ENCODE results near the gene NOTCH3.
A peak's percentile ranks its signal among the peaks of the same experiment; 100 is the strongest.

The NOTCH3 gene

DNA sequence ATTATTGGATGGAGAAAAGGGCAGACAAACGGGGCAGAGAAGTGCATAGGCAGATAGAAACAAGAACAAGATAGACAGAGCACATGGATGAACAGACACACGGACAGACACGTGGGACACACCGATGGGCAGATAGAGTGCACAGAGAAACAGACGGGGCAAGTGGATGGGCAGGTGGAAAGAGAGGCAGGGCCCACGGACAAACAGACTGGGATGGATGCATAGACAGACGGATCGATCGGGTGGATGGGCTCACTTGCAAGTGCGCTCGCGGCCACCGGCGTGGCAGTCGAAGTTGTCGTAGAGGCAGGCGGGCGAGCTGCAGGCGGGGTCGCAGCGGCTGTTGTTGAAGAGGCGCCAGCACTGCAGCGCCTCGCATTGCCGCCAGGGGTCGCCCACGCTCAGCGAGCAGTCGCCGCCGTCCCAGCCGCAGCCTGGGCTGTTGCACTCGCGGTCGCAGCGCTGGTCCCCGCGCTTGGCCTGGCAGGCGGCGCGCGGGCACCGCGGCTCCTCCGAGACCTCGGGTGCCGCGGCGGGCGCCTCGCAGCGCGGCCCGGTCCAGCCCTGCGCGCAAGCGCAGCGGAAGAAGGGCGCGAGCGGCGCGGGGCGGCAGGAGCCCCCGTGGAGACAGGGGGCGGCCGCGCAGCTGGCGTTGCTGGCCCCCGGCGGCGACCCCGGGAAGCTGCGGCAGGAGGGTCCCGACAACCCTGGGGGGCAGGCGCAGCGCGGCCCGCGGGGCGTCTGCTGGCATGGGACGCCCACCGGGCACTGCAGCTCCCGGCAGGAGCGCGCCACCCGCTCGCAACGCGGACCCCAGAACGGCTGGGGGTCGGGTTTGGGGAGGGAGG lies 23.3 kb downstream of the NOTCH3 start:
- TF ChIP-seq, protein P1, sequence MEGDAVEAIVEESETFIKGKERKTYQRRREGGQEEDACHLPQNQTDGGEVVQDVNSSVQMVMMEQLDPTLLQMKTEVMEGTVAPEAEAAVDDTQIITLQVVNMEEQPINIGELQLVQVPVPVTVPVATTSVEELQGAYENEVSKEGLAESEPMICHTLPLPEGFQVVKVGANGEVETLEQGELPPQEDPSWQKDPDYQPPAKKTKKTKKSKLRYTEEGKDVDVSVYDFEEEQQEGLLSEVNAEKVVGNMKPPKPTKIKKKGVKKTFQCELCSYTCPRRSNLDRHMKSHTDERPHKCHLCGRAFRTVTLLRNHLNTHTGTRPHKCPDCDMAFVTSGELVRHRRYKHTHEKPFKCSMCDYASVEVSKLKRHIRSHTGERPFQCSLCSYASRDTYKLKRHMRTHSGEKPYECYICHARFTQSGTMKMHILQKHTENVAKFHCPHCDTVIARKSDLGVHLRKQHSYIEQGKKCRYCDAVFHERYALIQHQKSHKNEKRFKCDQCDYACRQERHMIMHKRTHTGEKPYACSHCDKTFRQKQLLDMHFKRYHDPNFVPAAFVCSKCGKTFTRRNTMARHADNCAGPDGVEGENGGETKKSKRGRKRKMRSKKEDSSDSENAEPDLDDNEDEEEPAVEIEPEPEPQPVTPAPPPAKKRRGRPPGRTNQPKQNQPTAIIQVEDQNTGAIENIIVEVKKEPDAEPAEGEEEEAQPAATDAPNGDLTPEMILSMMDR (IDR thresholded peaks at IDR 0.05; ENCODE audit: low read depth, low read length, missing control alignments): peak; percentile 65
- peak; percentile 32 for DNase-seq (ENCODE audit: extremely low read depth, low read depth)
- 0 out of 2 replicates have a peak overlapping the region, but pooled peaks have one; percentile 4 for H3K4me3 ChIP-seq (replicated peaks; ENCODE audit: low read depth, low read length)

DNA sequence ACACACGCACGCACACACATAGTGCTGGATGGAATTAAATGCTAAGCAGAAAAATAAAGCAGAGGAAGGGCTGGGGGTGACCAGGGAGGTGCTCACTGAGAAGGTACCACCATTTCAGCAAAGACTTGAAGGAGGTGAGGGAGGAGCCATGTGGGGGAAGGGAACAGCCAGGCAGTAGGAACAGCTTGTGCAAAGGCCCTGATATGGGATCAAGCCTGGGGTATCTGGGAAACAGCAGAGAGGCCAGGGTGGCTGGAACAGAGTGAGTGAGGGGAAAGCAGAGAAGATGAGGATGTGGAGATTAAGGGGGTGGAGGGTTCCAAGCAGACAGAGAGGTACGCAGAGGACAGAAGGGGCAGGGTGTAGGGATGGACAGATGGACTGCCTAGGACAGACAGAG lies 25.2 kb downstream of the NOTCH3 start:
- DNase-seq (ENCODE audit: extremely low read depth, low read depth): no peak

DNA sequence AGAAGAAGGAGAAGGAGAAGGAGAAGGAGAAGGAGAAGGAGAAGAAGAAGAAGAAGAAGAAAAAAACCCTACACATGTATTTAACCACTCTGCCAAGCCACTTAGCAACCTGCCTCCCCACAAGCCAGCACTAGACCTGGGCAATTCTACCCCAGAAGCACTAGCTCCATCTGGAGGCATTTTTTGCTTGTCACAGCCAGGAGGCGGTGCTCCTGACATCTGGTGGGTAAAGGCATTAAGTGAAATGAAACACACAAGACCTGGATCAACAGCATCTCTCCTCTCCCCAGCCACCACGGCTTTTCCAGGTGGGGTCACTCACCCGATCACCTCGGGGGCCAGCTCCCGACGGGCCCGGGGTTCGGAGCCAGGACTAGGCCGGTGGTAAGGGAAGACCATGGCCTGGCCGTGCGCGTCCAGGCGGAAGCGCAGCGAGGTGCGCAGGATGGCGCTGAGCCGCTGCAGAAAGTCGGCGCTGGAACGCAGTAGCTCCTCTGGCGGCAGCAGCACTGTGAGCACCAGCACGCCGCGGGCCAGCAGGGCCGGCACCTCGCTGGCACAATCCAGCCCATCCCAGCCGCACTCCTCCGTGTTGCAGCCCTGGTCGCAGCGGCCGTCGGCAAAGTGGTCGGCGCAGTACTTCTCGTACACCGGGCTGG lies 26.9 kb downstream of the NOTCH3 start:
- no peak for DNase-seq (ENCODE audit: extremely low read depth, low read depth)
- TF ChIP-seq, protein P1 (IDR thresholded peaks at IDR 0.05; ENCODE audit: low read depth, low read length, missing control alignments): peak; percentile 15
- H3K4me3 ChIP-seq (replicated peaks; ENCODE audit: low read depth, low read length): no peak overlapping the region

More for the DNA sequence above, 25.2 kb downstream of the NOTCH3 start:
- TF ChIP-seq, protein P1 (IDR thresholded peaks at IDR 0.05; ENCODE audit: low read depth, low read length, missing control alignments): no peak
- H3K4me3 ChIP-seq (replicated peaks; ENCODE audit: low read depth, low read length): no peak overlapping the region

DNA sequence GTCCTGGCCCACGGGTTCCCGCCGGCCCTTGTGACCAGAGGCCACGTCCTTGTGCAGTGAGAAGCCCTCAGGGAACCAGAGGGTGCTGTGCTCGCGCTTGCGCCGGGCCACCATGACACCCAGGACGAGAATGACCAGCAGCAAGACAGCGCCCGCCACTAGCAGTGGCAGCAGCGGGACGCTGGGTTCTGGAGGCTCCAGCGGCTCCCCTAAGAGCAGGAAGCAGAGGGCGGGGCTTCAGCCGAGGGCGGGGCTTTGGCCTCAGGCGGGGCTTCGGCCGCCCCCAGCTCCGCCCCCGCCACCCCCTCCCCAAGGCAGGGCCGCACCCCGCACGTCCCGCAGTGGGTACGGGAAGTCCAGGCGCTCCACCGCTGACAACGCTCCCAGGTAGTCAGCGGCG lies 30.4 kb downstream of the NOTCH3 start:
- H3K4me3 ChIP-seq (replicated peaks; ENCODE audit: low read depth, low read length): no peak overlapping the region
- no peak for DNase-seq (ENCODE audit: extremely low read depth, low read depth)
- TF ChIP-seq, protein P1 (IDR thresholded peaks at IDR 0.05; ENCODE audit: low read depth, low read length, missing control alignments): no peak

DNA sequence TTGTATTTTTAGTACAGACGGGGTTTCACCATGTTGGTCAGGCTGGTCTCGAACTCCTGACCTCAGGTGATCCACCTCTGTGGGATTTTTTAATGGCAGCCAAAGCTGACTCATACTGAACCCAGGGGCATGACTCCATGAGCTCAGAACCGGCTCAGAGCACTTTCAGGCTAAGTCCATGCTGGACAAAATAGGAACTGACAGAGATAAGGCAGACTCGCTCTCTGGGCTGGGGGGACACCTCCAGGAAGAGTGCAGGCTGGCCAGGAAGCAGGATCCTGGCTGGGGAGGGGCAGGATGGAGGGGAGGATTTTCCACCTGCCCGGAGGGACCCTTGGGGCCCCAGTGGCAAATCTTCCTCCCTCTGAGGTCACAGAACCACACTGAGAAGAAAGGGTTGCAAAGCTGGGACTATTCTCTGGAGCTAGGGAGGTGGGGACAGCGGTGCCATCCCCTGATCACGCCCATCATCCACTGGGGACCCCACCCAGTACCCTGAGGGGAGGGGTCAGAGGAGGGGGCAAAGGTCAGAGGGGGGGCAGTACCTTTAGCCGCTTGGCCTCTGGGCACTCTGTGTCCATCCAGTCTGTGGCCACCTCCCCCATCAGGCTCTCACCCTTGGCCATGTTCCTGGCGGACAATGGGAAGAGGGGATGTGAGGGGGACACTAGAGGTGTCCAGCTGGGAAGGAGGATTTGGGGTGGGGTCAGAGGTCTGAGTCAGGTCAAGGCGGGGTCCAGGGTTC lies 31.1 kb downstream of the NOTCH3 start:
- H3K4me3 ChIP-seq (replicated peaks; ENCODE audit: low read depth, low read length): no peak overlapping the region
- TF ChIP-seq, protein P1 (IDR thresholded peaks at IDR 0.05; ENCODE audit: low read depth, low read length, missing control alignments): no peak
- no peak for DNase-seq (ENCODE audit: extremely low read depth, low read depth)

DNA sequence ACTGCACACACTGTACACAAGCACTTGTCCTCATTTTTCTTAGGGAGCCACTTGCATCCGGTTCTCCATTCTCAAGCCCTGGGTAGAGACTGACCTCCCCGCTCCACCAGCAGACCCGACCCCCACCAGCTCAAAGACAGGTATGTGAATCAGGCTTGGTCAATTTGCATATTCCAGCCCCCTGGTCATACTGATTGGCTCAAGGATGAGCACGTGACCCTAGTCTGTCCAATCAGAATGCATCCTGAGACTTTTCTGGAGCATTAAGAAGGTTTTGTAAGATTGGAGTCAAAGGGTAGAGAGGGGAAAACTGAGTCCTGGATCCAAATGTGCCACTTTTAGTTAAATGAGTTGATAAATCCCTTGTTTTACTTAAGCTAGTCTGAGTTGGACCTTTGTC lies 34.1 kb downstream of the NOTCH3 start:
- H3K4me3 ChIP-seq (replicated peaks; ENCODE audit: low read depth, low read length): no peak overlapping the region
- no peak for DNase-seq (ENCODE audit: extremely low read depth, low read depth)
- TF ChIP-seq, protein P1 (IDR thresholded peaks at IDR 0.05; ENCODE audit: low read depth, low read length, missing control alignments): no peak

All from HFF-Myc (cell line).